ENCODE data around the gene GALNT9. TPM values are rescaled to one million over a fixed set of nuclear protein-coding genes. Genes with fewer than 3 reads are reported as not detected.
A peak's percentile ranks its signal among the peaks of the same experiment; 100 is the strongest.

GALNT9 gene
- total RNA-seq, 2 experiments from 2014 or later = not detected

DNA sequence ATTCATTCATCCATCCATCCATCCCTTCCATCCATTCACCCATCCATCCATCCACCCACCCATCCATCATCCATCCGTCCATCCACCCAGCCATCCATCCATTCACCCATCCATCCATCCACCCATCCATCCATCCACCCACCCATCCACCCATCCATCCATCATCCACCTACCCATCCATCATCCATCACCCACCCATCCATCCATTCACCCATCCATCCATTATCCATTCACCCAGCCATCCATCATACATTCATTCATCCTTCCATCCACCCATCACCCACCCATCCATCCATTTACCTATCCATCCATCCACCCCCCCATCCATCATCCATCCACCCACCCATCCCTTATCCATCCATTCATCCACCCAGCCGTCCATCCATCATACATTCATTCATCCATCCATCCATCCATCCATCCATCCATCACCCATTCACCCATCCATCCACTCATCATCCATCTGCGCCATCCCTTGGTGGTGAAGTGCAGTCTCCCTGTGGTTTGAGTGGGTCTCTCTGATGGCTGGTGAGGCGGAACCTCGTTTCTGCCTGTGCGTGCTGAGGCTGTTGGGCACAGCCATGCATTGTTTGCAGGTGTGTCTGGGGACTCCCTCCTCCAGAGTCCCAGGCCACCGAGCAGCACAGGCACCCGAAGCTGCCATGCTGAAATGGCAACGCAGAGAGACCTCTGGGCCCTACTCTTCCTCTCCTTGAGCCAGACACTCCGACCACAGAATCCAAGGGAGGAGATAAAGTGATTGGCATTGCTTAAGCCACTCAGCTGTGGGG, 162.4 kb downstream of the GALNT9 start:
- CTCF ChIA-PET = interaction anchor here (1.5 to 1.8 kb wide), 2 partner anchors 13 to 22 kb away, joined by 3 to 4 read pairs; no protein-coding TSS in a partner anchor
- Mint-ChIP-seq H3K36me3 (no peaks in the 10 kb centered on the region), H3K27me3 (peaks cover 3% of the 10 kb centered on the region), H3K4me3 (no peak overlapping the region), H3K9me3 (ENCODE audit: low read depth) (peaks cover 7% of the 10 kb centered on the region), H3K27ac (no peak overlapping the region), H3K4me1 (peaks cover 9% of the 10 kb centered on the region)
- ATAC-seq (no peak), DNase-seq (no peak)

- Mint-ChIP-seq H3K27me3 (peaks cover 3% of the 10 kb centered on the region), H3K36me3 (no peaks in the 10 kb centered on the region), H3K27ac (no peak overlapping the region), H3K4me1 (peaks cover 9% of the 10 kb centered on the region), H3K9me3 (ENCODE audit: low read depth) (peaks cover 7% of the 10 kb centered on the region), H3K4me3 (no peak overlapping the region)
- ATAC-seq (no peak), DNase-seq (no peak)
- CTCF ChIA-PET = no interaction called here
Measured at GRCh38 chr12:132166093-132166492, 163.3 kb downstream of the GALNT9 start.

DNA sequence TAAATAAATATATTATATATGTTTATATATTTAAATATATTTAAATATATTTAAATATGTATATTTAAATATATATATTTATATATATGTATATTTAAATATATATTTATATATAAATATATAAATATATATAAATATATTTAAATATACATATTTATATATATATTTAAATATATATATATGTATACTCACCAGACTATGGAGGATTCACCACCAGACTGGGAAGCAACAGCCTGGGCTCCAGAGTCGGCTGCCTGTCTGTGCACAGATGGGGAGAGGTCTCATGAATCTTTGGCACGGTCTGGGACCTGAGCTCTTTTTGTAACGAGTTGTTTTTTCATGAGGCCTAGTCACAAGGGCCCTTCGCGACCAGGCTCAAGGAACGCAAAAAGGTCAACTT, 163.8 kb downstream of the GALNT9 start:
- no peak for DNase-seq
- Mint-ChIP-seq H3K4me3 (no peak overlapping the region), H3K4me1 (peaks cover 9% of the 10 kb centered on the region), H3K36me3 (no peaks in the 10 kb centered on the region), H3K27ac (no peak overlapping the region), H3K9me3 (ENCODE audit: low read depth) (peaks cover 7% of the 10 kb centered on the region), H3K27me3 (peaks cover 3% of the 10 kb centered on the region)
- ATAC-seq = no peak
- CTCF ChIA-PET = no interaction called here

DNA sequence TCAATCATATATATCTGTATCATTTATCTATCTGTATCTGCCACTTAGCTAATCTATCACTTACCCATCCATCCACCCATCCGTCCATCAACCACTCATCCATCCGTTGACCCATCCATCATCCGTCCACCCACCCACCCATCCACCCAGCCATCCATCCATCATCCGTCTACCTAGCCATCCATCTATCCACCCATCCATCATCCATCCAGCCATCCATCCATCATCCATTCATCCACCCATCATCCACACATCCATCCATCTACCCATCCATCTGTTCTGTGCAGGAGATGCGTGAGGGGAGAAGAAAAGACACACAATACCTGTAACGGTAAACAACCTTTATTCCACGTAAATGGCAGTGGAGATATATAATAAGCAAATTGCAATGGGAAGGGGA, 165.0 kb downstream of the GALNT9 start:
- Mint-ChIP-seq H3K27ac (no peak overlapping the region), H3K4me3 (no peak overlapping the region), H3K36me3 (no peaks in the 10 kb centered on the region), H3K4me1 (peaks cover 9% of the 10 kb centered on the region), H3K27me3 (peaks cover 3% of the 10 kb centered on the region), H3K9me3 (ENCODE audit: low read depth) (peaks cover 7% of the 10 kb centered on the region)
- DNase-seq (no peak), ATAC-seq (no peak)
- CTCF ChIA-PET = no interaction called here

- Mint-ChIP-seq H3K36me3 (no peaks in the 10 kb centered on the region), H3K27me3 (peaks cover 3% of the 10 kb centered on the region), H3K27ac (no peak overlapping the region), H3K4me3 (no peak overlapping the region), H3K9me3 (ENCODE audit: low read depth) (peaks cover 7% of the 10 kb centered on the region), H3K4me1 (peaks cover 9% of the 10 kb centered on the region)
- CTCF ChIA-PET = no interaction called here
- no peak for ATAC-seq
- DNase-seq = no peak
Measured at GRCh38 chr12:132163911-132164288, 165.5 kb downstream of the GALNT9 start.

GRCh38 chr12:132163041-132163910, 166.1 kb downstream of the GALNT9 start:
- no peaks in the 10 kb centered on the region for H3K36me3 Mint-ChIP-seq
- DNase-seq (no peak), ATAC-seq (peak; percentile 21)
- H3K27ac Mint-ChIP-seq = no peak overlapping the region
- peaks cover 3% of the 10 kb centered on the region for H3K27me3 Mint-ChIP-seq
- H3K4me1 Mint-ChIP-seq = peaks cover 9% of the 10 kb centered on the region
- CTCF ChIA-PET = interaction anchor here (0.9 to 1.3 kb wide), 2 partner anchors 8 to 9 kb away, joined by 3 to 9 read pairs; no protein-coding TSS in a partner anchor
- peaks cover 7% of the 10 kb centered on the region for H3K9me3 Mint-ChIP-seq (ENCODE audit: low read depth)
- no peak overlapping the region for H3K4me3 Mint-ChIP-seq

DNA sequence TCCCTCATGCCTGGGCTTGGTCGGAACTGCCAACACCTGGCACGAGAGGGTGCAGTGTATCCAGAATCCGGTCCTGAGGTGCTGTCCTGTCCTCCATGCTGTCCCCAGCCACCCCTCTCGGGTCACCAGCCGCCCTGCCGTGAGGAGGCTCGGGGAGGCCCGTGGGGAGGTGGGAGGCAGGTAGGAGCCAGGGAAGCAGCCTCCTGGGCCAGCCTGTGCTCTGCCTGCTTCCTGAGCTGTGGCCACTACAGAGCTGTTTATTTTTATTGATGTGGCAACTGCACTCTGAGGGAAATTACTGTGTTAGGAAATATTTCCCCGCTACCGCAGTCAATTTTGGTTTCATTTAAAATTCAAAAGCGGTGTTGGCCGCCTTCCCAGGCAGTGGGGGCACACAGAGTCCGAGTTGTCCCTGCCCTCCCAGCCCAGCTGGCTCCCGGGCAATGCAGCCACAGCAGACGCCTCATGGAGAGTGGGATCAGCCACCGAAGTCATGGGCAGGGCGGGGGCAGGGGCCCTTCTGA, 166.8 kb downstream of the GALNT9 start:
- H3K9me3 Mint-ChIP-seq (ENCODE audit: low read depth) = peaks cover 7% of the 10 kb centered on the region
- CTCF ChIA-PET = interaction anchor here (0.7 to 1.8 kb wide), 4 partner anchors 9 to 123 kb away, joined by 3 to 9 read pairs (median 3); no protein-coding TSS in a partner anchor
- H3K27ac Mint-ChIP-seq = no peak overlapping the region
- peaks cover 6% of the 10 kb centered on the region for H3K4me1 Mint-ChIP-seq
- peak; percentile 43 for ATAC-seq
- peaks cover 3% of the 10 kb centered on the region for H3K27me3 Mint-ChIP-seq
- no peak overlapping the region for H3K4me3 Mint-ChIP-seq
- no peaks in the 10 kb centered on the region for H3K36me3 Mint-ChIP-seq
- DNase-seq = no peak

- Mint-ChIP-seq H3K27ac (no peak overlapping the region), H3K4me1 (peaks cover 6% of the 10 kb centered on the region), H3K9me3 (ENCODE audit: low read depth) (peaks cover 4% of the 10 kb centered on the region), H3K36me3 (no peaks in the 10 kb centered on the region), H3K4me3 (no peak overlapping the region), H3K27me3 (peaks cover 3% of the 10 kb centered on the region)
- no peak for ATAC-seq
- DNase-seq = no peak
- CTCF ChIA-PET = interaction anchor here (0.7 to 1.8 kb wide), 4 partner anchors 8 to 122 kb away, joined by 3 to 9 read pairs (median 3); no protein-coding TSS in a partner anchor
Measured at GRCh38 chr12:132161796-132162507, 167.4 kb downstream of the GALNT9 start.

DNA sequence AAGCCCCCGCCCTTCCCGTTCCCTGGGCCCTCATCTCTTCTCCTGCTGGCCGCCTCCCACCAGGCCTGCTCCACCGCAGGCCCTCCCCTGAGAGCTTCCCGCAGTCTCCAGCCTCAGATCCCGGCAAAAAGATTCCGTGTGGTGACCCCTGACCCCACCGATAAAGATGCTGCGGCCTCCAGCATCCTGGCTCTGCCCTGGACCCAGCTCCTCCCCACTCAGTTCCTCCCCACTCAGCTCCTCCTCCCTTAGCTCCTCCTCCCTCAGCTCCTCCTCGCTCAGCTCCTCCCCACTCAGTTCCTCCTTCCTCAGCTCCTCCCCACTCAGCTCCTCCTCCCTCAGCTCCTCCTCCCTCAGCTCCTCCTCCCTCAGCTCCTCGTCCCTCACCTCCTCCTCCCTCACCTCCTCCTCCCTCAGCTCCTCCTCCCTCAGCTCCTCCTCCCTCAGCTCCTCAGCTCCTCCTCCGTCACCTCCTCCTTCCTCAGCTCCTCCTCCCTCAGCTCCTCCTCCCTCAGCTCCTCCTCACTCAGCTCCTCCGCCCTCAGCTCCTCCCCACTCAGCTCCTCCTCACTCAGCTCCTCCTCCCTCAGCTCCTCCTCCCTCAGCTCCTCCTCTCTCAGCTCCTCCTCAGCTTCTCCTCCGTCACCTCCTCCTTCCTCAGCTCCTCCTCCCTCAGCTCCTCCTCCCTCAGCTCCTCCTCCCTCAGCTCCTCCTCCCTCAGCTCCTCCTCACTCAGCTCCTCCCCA, 168.2 kb downstream of the GALNT9 start:
- H3K36me3 Mint-ChIP-seq = no peaks in the 10 kb centered on the region
- peaks cover 3% of the 10 kb centered on the region for H3K27me3 Mint-ChIP-seq
- H3K27ac Mint-ChIP-seq = no peak overlapping the region
- CTCF ChIA-PET = interaction anchor here (1.8 kb wide), 1 partner anchor 28 kb away, joined by 3 read pairs; no protein-coding TSS in a partner anchor
- H3K9me3 Mint-ChIP-seq (ENCODE audit: low read depth) = peaks cover 2% of the 10 kb centered on the region
- no peak overlapping the region for H3K4me3 Mint-ChIP-seq
- DNase-seq (no peak), ATAC-seq (no peak)
- peaks cover 6% of the 10 kb centered on the region for H3K4me1 Mint-ChIP-seq

GRCh38 chr12:132160601-132161035, 168.8 kb downstream of the GALNT9 start:
- Mint-ChIP-seq H3K27me3 (peaks cover 3% of the 10 kb centered on the region), H3K36me3 (no peaks in the 10 kb centered on the region), H3K9me3 (ENCODE audit: low read depth) (no peaks in the 10 kb centered on the region), H3K4me1 (peaks cover 6% of the 10 kb centered on the region), H3K4me3 (no peak overlapping the region), H3K27ac (no peak overlapping the region)
- CTCF ChIA-PET = no interaction called here
- DNase-seq (no peak), ATAC-seq (no peak)

DNA sequence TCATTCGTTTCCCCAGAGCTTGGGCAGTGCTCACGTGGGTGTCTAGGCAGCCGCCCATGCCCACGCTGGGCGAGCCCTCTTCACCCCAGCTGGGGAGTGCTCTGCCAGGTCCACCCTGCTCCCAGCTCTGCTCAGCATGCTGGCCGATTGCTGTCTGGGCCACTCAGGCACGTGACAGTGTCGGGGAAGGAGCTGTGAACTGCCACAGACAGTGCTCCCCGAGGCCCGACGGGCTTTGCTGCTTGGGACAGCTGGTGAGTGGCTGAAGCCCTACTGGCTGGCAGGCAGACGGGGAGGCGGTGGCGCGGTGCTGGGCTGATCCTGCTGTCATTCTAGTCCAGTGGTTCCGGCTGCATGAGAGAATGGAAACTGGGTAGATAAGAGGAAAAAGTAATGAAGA, 169.4 kb downstream of the GALNT9 start:
- H3K27ac Mint-ChIP-seq = no peak overlapping the region
- peaks cover 6% of the 10 kb centered on the region for H3K4me1 Mint-ChIP-seq
- ATAC-seq = no peak
- H3K27me3 Mint-ChIP-seq = peaks cover 3% of the 10 kb centered on the region
- H3K36me3 Mint-ChIP-seq = no peaks in the 10 kb centered on the region
- CTCF ChIA-PET = no interaction called here
- H3K4me3 Mint-ChIP-seq = no peak overlapping the region
- H3K9me3 Mint-ChIP-seq (ENCODE audit: low read depth) = no peaks in the 10 kb centered on the region
- DNase-seq = no peak

DNA sequence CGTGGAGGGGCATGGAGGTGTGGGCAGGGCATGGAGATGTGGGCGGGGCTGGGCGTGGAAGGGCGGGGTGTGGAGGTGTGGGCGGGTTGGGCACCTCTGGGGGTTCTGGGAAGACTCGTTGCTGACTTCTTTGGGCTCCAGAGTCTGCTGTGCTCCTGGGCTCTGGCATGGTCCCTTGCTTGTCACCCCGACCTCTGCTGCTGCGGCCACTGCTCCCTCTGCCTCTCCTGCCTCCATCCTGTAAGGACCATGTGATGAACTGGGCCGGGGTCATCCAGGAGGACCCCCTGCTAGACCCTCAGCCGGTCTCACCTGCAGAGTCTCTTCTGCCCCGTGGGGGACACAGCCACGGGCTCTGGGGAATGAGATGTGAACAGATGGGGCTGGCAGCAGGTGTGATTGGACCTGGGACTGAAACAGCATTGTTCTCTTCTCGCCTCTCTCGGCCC, 169.8 kb downstream of the GALNT9 start:
- no peak for DNase-seq
- Mint-ChIP-seq H3K9me3 (ENCODE audit: low read depth) (no peaks in the 10 kb centered on the region), H3K36me3 (no peaks in the 10 kb centered on the region), H3K27me3 (peaks cover 3% of the 10 kb centered on the region), H3K27ac (no peak overlapping the region), H3K4me3 (no peak overlapping the region), H3K4me1 (peaks cover 6% of the 10 kb centered on the region)
- ATAC-seq = no peak
- CTCF ChIA-PET = no interaction called here

All from activated CD8-positive, alpha-beta memory T cell treated with anti-CD3 and anti-CD28 coated beads, Interleukin-2, amount 10 ng/mL, durations not matched to agents 7 days and 5 days (primary cell).